ENCODE results near the gene GALNT11. TPM values are rescaled to one million over a fixed set of nuclear protein-coding genes. Genes with fewer than 3 reads are reported as not detected.

GALNT11 gene
- total RNA-seq, 1 experiment from 2014 or later: 24.1 TPM

- Histone ChIP-seq H3K56ac (ENCODE audit: insufficient read length, low read depth, low read length) (no peak overlapping the region), H3K18ac (ENCODE audit: insufficient read length, low read depth, low read length) (no peak overlapping the region), H3K9me3 (ENCODE audit: control insufficient read depth, low read depth, low read length) (no peaks in the 10 kb centered on the region), H3T11ph (ENCODE audit: low read length) (no peak overlapping the region), H3K4me2 (ENCODE audit: insufficient read depth, insufficient read length, low read length) (no peak overlapping the region), H3K79me1 (ENCODE audit: insufficient read depth, low read depth, low read length, poor library complexity, severe bottlenecking) (no peaks in the 10 kb centered on the region), H2BK15ac (ENCODE audit: low read depth, low read length) (no peak overlapping the region), H2BK20ac (ENCODE audit: low read depth, low read length, poor library complexity, severe bottlenecking) (no peak overlapping the region), H2BK120ac (ENCODE audit: low read depth, low read length, poor library complexity, severe bottlenecking) (no peak overlapping the region), H4K20me1 (ENCODE audit: control insufficient read depth, insufficient read depth, insufficient read length) (no peaks in the 10 kb centered on the region), H3K27ac (ENCODE audit: insufficient read length, low read depth, low read length) (no peak overlapping the region), H3K14ac (ENCODE audit: insufficient read depth, low read length) (no peak overlapping the region), H2BK12ac (ENCODE audit: insufficient read length, low read depth, low read length) (no peak overlapping the region), H4K5ac (ENCODE audit: insufficient read length, low read depth, low read length) (no peak overlapping the region), H3K79me2 (ENCODE audit: insufficient read depth, low read length) (no peaks in the 10 kb centered on the region), H3K4me1 (ENCODE audit: insufficient read depth, low read length) (no peaks in the 10 kb centered on the region), H4K91ac (ENCODE audit: insufficient read length, low read depth, low read length) (no peak overlapping the region), H2AK5ac (ENCODE audit: insufficient read length, low read length) (no peak overlapping the region), H3K9ac (ENCODE audit: extremely low read depth, insufficient read length, low read length) (no peak overlapping the region), H3K27me3 (ENCODE audit: insufficient read depth, low read length) (no peaks in the 10 kb centered on the region), H3K4ac (ENCODE audit: low read depth, low read length) (no peak overlapping the region), H2AFZ (ENCODE audit: low read length) (no peak overlapping the region), H2BK5ac (ENCODE audit: insufficient read length, low read length) (no peak overlapping the region), H3K23me2 (ENCODE audit: insufficient read length, low read depth, low read length, poor library complexity, severe bottlenecking) (no peaks in the 10 kb centered on the region), H4K8ac (replicated peaks; ENCODE audit: insufficient read length, low read depth, low read length) (no peak overlapping the region), H3K23ac (ENCODE audit: insufficient read length, low read depth, low read length) (no peak overlapping the region)
- Mint-ChIP-seq H3K4me1 (no peaks in the 10 kb centered on the region), H3K27me3 (ENCODE audit: low read depth) (peaks cover 4% of the 10 kb centered on the region; the same call in 1 of the 2 replicates), H3K36me3 (ENCODE audit: insufficient read depth in 1 of 3, low read depth in 3 of 3) (no peaks in the 10 kb centered on the region), H3K27ac (no peak overlapping the region), H3K4me3 (no peak overlapping the region), H3K9me3 (peaks cover 0 to 7% of the 10 kb centered on the region in 2 experiments; a peak in 1 of 5 replicates)
- DNase-seq: no peak
- no peak for TF ChIP-seq CTCF (conservative IDR thresholded peaks at IDR 0.05)
- WGBS (ENCODE audit: extremely low coverage, insufficient read length, low lambda C conversion rate): 100% methylated on average over 1 of the region's 4 CpGs
Observed at GRCh38 chr7:152013974-152014373, 11.5 kb upstream of the GALNT11 start.
